GM18511 (cell line): ENCODE measurements around the gene CCNT2.
A peak's percentile ranks its signal among the peaks of the same experiment; 100 is the strongest.
"Not testable (repeated sequence)": the region's sequence is repeated elsewhere in the genome, so short reads cannot be mapped to it uniquely, and the experiment has no call there.

ENCODE experiments used
- ATAC-seq: cut with Tn5 transposase; IDR thresholded peaks from one replicate; pipeline ENCODE4 v1.9.1; 2021; ENCODE audit warnings: mild to moderate bottlenecking, moderate library complexity; ENCODE audit not compliant: unreplicated experiment

The CCNT2 gene

DNA sequence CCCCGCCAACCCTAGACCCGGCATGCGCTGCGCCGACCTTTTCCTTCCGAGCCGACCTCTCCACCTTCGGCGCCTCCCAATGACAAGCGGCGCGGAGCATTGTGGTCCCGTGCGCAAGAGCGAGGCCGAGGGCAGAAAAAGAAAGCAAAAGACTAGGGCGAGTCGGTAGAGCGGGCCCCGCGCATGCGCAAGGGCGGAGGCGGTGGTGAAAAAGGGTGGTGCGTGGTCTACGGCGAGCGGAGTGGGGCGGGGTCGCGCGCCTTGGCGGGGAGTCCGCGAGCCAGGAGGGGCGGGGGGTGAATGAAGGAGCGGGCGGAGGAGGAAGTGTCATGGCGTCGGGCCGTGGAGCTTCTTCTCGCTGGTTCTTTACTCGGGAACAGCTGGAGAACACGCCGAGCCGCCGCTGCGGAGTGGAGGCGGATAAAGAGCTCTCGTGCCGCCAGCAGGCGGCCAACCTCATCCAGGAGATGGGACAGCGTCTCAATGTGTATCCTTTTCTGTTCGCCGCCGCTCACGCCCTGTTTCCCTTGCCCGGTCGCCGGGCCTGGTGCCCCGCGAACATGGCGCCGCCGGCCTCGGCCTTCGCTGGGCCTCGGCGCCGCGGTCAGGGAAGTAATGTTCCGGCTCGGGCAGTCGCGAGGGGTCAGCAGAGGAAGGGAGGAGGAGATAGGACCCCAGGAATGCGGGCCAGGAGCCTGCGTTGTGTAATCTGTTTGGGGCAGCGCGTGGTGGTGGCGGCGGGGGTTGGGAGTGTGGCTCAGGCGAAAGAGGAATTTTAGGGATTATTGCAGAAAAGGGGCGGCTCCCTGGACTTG lies at the start of gene CCNT2:
CCNT2 (plus strand) TSS at position 297 of the 815 bp plus-strand sequence; CDS start at position 330, 33 bp downstream.
- peak; percentile 84 for ATAC-seq

- no peak for ATAC-seq
Observed at GRCh38 chr2:134869946-134870736, 48.5 kb upstream of the CCNT2 start.

DNA sequence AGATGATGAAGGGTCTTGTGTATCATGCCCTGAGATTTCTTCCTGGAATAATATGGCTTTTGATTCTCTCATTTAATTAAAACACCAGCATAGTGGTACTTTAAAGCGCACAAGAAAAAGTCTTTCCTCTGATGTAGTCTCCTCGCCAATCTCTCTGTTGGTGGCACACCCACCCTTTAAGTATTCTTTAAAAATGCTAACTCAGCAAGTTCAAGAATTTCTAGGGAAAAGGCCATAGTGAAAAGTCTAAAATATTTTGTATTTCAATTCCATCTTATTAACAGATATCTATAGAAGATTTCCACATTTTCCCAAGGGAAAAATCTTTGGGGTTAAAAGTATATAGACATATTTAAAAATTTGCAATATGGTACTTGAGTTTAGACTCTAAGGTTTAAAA lies 45.5 kb upstream of the CCNT2 start:
- ATAC-seq: no peak

DNA sequence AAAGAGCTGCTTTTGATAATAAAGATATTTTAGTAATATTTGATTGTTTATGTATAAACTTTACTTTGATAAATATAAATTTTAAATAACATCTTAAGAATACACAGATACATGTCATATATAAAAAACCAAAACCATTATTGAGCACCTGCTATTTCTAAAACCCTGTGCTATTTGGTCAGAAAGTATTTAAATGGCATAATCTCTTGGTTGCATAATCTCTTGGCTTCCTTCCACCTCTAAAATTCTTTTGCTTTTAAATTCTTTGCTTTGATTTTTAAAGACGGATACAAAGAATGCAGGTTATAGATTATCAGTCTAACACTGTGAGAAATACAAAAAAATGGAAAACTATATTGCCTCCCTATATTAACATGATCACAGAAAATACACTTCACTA lies 43.3 kb upstream of the CCNT2 start:
- ATAC-seq: no peak

DNA sequence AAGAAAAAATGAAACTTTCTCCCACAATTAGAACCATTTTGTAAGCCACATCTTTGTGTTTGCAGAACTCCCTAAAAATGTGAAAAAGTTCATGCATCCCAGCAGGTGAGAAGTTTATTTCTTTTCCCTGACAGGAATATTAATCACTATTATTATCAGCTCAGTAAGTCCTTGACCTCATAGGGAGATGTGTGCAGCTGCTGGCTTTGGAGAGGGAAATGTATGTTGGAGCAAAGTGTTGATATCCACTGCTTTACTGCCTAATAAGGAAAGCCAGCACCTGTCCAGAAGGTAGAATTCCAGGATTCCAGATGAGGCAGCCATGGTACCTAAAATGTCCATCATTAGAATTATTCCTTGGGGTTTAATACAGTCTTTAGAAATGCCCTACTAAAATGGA lies 35.8 kb upstream of the CCNT2 start:
- ATAC-seq: no peak

DNA sequence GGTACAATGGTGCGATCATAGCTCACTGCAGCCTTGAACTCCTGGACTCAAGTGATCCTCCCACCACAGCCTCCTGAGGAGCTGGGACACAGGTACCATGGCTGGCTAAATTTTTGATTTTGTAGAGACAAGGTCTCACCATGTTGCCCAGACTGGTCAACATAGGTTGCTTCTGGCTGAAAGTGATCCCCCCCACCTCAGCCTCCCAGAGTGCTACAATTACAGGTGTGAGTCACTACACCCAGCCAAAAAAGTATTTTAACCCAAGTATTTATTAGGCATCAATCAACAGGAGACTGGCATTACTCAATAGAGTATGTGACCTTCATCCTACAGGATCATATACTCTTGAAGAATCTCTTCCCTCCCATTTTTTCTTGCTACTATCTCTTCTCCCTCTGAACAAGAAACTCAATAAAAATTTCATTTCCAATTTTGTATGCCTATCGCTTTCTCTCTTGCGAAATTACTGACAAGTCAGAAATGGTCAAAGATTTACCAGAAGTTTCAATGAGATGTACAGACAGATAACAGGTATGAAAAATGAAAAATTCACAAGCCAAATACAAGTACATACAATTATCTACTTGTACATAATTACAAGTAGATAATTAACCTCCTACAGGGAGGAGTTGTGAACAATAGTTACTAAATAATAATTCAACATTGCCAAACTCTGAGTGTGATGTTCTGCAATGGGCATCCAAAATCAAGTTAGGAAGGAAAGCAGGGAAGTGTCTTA lies 34.9 kb upstream of the CCNT2 start:
- no peak for ATAC-seq

- no peak for ATAC-seq
Observed at GRCh38 chr2:134884435-134884834, 34.2 kb upstream of the CCNT2 start.

DNA sequence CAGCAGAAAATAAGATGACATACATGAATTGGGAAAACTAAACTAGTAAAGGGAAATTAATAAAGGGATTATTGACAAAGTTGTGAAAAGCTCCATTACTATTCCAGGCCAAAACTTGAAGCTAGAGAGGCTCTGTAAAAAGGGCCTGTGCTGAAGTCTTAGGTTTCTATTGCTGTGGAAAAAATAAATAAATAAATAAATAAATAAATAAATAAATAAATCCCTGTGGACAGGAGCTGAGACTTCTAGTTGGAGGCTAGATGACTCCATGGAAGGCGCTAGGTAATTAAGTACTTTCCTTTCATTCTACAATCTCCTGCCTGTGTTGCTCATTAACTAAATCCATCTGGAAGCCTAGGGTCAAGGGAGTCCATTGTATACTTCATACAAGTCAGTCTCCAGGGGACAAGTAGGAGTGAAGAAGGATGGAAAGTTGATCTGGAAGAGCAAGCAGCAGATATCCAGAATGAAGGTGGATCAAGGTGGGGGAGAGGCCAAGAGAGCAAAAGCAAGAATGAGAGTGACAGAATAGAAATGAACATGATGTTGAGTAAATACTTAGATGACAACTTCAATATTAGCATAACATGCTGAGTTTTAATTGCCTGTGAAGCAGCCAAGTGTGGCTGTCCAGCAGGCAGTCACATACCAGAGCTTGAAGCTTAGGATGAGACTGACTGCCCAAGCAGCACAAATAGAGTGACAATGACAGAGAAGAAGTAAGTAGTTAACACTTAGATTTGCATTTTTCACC lies 26.2 kb upstream of the CCNT2 start:
- ATAC-seq: no peak

DNA sequence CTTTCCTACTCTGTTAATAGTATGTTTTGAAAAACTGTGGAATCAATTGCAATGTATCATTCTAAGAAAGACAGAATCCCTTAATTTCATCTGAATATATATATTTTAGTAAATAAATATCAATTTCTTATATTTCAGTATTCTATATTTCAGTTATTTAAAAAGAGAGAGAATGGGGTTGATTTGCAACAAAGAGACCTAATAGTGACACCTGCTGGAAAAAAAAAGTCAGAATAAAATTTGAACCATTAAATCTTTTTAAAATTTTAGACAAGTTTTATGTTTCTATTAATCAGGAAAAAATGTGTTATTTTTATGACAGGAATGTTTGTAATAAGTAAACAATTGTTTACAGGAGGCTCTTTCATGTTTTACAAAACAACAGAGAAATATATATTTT lies 20.7 kb upstream of the CCNT2 start:
- ATAC-seq: no peak

DNA sequence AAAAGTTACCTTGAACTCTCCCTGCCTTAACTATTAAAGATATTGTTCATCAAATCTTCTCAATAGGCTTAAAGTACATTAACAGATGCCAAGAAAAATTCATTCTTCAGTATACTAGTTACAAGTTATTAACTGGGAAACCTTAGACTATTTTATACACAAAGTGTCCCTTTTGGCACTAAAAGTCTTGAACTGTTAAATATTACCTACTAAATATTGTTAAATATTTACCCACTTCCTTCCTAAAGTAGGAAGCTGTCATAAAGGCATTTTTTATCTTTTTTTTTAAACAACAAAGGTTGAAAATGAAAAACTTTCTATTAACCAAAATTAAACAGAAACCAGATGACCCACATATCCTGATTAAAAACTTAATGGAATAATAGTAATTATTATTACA lies 19.4 kb upstream of the CCNT2 start:
- no peak for ATAC-seq

DNA sequence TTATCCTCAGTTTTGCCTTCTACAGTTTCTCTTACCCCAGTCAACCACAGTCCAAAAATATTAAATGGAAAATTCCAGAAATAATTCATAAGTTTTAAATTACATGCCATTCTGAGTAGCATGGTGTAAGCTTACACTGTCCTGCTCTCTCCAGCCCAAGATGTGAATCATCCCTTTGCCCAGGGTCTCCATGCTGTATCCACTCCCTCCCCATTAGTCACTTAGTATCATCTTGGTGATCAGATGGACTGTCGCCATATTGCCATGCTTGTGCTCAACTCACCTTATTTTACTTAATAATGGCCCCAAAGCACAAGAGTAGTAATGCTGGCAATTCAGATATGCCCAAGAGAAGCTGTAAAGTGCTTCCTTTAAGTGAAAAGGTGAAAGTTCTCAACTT lies 18.5 kb upstream of the CCNT2 start:
- no peak for ATAC-seq

DNA sequence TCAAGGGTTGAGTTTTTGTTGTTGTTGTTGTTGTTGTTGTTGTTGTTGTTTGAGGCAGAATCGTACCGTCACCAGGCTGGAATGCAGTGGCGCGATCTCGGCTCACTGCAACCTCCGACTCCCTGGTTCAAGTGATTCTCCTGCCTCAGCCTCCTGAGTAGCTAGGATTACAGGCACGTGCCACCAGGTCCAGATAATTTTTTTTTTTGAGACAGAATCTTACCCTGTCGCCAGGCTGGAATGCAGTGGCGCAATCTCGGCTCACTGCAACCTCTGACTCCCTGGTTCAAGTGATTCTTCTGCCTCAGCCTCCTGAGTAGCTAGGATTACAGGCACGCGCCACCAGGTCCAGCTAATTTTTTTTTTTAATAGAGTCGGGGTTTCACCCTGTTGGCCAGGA lies 14.9 kb upstream of the CCNT2 start:
- not testable (repeated sequence) for ATAC-seq

GRCh38 chr2:134905168-134905567 lies 13.5 kb upstream of the CCNT2 start:
- ATAC-seq: no peak

DNA sequence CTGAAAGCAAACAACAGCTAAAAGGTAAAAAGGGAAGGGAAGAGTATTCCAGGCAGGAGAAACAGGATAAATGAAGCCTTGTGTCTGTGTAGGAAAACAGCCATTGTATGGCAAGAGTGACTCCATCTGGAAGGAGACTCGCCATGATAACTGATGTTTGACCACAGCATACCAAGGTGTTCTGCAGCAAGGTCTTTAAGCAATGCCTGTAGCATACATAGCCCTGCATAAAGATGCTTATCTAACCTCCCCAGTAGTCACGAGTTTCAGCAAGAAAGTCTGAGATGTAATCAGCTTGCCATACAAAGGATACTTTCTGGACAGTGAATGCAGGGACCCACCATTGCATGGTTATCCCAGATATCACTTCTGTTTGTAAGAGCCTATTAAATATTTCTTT lies 11.9 kb upstream of the CCNT2 start:
- ATAC-seq: no peak

DNA sequence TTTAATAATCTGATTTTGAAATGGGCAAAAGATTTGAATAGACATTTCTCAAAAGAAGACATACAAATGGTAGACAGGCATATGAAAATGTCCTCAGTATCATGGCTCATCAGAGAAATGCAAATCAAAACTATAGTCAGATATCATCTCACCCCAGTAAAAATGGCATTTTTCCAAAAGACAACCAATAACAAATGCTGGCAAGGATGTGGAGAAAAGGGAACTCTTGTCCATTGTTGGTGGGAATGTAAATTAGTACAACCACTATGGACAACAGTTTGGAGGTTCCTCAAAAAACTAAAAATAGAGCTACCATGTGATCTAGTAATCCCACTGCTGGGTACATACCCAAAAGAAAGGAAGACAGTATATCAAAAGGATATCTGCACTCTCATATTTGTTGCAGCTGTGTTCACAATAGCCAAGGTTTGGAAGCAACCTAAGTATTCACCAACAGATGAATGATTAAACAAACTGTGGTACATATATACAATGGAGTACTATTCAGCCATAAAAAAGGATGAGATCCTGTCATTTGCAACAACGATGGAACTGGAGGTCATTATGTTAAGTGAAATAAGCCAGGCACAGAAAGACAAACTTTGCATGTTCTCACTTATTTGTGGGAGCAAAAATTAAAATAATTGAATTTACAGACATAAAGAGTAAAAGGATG lies 11.0 kb upstream of the CCNT2 start:
- ATAC-seq: not testable (repeated sequence)

- no peak for ATAC-seq
Observed at GRCh38 chr2:134910763-134911399, 7.7 kb upstream of the CCNT2 start.

DNA sequence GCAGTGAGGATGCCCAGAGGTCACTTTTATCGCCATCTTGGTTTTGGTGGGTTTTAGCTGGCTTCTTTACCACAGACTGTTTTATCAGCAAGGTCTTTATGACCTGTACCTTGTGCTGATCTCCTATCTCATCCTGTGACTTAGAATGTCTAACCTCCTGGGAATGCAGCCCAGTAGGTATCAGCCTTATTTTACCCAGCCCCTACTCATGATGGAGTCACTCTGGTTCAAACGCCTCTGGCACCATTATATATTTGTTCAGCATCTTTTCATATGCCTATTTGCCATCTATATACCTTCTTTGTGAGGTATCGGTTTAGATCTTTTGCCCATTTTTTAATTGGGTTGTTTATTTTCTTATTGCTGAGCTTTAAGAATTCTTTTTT lies 7.2 kb upstream of the CCNT2 start:
- no peak for ATAC-seq

DNA sequence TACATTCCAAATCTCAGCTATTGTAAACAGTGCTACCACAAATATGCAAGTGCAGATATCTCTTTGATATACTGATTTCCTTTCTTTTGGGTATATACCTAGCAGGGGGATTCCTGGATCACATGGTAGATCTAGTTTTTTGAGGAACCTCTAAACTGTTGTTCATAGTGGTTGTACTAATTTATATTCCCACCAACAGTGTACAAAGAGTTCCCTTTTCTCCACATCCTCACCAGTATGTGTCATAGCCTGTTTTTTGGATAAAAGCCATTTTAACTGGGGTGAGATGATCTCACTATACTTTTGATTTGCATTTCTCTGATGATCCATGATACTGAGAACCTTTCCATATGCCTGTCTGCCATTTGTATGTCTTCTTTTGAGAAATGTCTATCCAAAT lies 6.3 kb upstream of the CCNT2 start:
- no peak for ATAC-seq

GRCh38 chr2:134917360-134917865 lies 1.2 kb upstream of the CCNT2 start:
- ATAC-seq: peak; percentile 5
